HG02970 (cell line): ENCODE results near the gene TTC38.
A peak's percentile ranks its signal among the peaks of the same experiment; 100 is the strongest.

ENCODE experiments used
- ATAC-seq: cut with Tn5 transposase; IDR thresholded peaks from one replicate; pipeline ENCODE4 v1.9.1; 2021; ENCODE audit warnings: mild to moderate bottlenecking, moderate library complexity, moderate number of reproducible peaks; ENCODE audit not compliant: unreplicated experiment, low FRiP score

The TTC38 gene

DNA sequence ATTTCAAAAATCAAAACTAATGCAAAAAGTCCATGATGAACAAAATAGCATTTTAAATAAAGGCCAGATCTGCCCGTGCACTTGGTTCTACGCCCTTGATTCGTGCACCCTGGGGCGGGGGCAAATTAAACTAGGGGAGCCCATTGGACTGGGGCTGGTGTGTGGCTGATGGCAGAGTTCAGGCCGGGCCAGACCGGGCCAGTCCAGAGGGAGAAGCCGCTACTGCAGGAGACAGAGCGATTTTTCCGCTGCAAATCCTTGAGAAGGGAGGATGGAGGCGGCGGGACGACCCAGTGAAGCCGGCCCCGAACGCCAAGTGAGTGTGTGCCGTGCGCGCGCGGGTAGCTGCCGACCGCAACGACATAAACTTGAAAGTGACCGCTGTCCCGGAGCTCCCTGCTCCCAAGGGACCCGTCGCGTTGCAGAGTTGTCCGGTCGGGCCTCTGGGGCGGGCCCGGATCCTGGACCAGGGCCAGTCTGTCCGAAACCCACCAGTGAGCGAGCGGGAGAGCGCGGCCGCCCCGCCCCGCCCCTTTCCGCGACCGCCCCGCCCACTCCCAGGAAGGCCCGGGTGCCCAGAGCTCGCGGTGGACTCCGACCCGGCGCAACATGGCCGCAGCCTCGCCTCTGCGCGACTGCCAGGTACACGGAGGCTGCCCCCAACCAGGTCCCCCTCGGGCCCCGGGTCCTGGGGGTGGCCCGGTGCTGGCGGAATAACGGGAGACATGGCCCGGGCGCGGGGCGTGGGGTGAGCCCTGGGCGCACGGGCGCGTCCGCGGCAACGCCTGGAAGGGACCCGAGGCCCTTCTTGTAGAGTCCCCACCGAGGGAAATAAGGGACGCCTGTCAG lies at the start of gene TTC38:
TSS of gene TTC38 (plus strand) at position 578 of the 849 bp plus-strand sequence. CDS start at position 610, 32 bp downstream.
- ATAC-seq: peak; percentile 71

- ATAC-seq: no peak
These were observed 48.2 kb upstream of the TTC38 start for GRCh38 chr22:46219636-46220035.

DNA sequence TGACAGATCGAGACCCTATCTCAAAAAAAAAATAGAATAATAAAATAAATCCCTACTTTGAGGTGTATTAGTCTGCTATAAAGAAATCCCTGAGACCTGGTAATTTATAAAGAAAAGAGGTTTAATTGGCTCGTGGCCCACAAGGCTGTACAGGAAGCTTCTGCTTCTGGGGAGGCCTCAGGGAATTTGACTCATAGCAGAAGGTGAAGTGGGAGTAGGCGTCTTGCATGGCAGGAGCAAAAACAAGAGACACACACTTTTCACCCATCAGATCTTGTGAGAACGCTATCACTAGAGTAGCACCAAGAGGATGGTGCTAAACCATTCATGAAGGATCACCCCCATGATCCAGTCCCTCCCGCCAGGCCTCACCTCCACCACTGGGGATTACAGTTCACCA lies 46.9 kb upstream of the TTC38 start:
- no peak for ATAC-seq

DNA sequence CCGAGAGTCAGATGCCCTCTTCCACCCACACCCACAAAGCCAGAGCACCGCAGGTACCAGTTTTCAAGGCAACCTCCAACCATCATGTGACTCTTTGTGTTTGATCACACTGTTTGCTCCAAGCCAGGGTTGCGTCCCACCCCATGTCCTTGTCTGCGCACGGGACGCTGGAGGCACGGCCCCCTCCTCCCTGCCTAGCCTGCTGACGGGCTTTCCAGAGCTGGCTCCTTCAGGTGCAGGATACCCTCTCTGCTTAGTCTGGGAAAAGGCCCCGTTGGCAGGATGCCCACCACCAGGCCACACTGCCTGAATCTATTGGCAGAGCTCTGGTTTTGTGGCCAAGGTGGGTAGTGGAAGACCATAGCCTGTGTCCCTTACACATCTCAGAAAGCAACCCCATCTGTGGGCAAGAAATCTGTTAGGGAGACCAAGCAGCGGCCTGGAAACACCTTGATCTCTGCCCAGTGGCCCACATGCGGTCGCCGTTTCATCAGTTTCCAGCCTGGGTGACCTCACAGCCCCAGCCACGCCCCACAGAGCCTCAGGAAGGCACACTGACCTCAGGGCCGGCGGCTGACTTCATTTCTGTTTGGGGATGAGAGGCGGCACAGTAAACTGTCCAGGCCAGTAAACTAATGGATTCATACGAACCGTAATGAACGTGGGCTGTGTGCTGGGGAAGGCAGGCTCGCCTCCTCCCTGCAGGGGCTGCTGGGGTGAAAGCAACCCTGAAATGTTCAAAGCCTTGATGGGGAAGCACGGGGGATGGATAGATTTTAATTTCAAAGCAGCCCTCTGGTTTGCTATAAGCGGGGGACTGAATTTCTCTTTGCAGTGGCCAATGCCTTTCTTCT lies 43.5 kb upstream of the TTC38 start:
- ATAC-seq: no peak

DNA sequence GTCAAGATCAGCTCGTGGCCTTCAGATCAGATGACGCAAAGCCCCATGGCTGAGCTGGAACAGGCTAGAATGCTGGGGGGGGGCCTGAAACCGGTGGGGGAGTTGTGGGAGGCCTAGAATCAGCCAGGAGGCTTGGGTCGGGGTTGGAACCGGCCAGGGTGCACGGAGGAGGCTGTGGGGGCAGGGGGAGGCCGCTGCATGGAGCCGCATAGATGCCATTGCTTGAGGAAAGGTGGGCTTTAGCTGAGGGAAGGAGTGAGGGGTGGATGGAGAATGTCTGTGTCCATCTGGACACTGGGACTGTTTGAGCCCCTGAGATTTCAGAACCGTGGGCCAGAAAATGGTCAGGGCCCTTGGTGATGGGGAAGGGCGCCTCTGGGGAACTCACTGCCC lies 42.9 kb upstream of the TTC38 start:
- no peak for ATAC-seq

- no peak for ATAC-seq
These were observed 42.2 kb upstream of the TTC38 start for GRCh38 chr22:46225631-46226030.

- no peak for ATAC-seq
These were observed 41.2 kb upstream of the TTC38 start for GRCh38 chr22:46226577-46226976.

DNA sequence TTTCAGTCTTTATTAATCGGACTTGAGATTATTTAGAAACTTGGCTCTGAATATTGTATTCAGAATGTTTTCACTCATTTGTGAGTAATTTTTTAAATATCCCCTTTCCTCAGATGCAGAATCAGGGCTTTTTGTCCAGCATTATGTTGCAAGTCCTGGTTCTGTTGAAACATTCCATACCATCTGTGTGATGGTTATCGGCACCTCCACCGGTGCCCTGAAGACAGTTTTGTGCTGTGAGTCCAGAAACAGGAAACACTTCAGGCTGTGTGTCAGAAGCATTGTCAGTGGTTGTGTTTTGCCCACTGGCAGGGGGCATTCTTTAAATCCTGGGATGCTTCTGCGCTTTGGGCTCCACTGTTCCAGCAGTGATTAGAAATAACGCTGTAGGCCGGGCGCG lies 38.1 kb upstream of the TTC38 start:
- ATAC-seq: no peak

- no peak for ATAC-seq
These were observed 37.4 kb upstream of the TTC38 start for GRCh38 chr22:46230262-46230901.

DNA sequence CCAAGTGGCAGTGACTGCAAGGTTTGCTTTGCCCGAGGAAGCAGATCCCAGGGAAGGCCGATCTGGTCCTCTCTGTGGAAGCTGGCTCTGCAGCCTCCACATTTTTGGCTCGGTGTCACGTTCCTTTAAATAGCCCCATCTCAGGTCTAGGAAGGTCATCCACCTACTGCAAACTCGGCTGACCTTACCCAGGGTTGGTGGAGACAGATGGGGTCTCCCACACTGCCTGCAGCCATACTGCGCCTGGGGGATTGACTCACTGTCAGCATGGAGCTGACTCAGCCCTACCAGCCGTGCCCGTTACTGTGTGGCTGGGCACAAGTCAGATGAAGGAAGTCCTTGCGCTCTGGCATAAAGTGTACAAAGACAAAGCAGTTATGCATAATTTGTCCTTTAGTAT lies 34.6 kb upstream of the TTC38 start:
- no peak for ATAC-seq

GRCh38 chr22:46234969-46235368 lies 32.8 kb upstream of the TTC38 start:
- no peak for ATAC-seq

GRCh38 chr22:46237453-46238124 lies 30.2 kb upstream of the TTC38 start:
- ATAC-seq: no peak

GRCh38 chr22:46238541-46238940 lies 29.3 kb upstream of the TTC38 start:
- ATAC-seq: no peak

- ATAC-seq: no peak
These were observed 28.4 kb upstream of the TTC38 start for GRCh38 chr22:46239261-46240048.

DNA sequence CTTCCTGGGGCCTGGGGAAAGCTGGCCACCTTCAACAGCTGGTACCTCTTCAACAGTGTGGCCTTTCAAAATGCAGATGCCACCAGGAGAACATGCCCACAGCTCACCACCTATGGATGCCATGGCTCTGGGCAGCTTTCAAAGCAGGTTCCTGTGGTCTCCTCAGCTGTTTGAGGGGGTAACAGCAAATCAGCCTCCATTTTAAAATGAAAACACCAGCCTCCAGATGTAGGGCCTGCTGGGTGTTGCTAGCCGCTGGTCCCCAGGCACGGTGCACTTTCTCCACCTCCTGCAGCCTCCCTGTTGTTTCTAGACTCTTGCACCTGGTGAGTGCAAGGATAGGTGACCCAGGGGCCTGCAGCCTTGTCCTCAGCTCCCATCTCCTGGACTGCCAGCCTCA lies 27.7 kb upstream of the TTC38 start:
- no peak for ATAC-seq

GRCh38 chr22:46240506-46240905 lies 27.3 kb upstream of the TTC38 start:
- no peak for ATAC-seq

DNA sequence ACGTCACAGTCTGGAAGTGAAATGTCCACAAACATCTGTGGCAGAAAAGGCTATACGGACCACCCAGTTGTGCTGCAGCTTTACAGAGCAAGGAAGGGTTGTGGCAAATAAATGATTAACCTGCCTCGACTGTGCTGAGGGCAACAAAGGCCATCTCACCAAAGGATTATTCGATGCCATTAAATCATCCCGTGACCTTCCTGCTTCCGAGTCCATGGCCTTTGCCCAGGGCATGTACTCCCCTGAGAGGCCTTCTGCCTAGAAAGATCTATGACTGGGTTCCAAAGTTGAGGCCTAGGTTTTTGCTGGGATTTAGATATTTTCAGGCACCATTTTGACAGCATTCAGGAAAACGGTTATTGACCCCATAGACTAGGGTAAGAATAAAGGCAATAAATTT lies 26.9 kb upstream of the TTC38 start:
- ATAC-seq: no peak

- ATAC-seq: no peak
These were observed 26.3 kb upstream of the TTC38 start for GRCh38 chr22:46241396-46242007.

GRCh38 chr22:46242076-46242475 lies 25.7 kb upstream of the TTC38 start:
- no peak for ATAC-seq
